Measurements from ENCODE around the gene NUP85.
"Not testable (repeated sequence)": the region's sequence is repeated elsewhere in the genome, so short reads cannot be mapped to it uniquely, and the experiment has no call there.

Gene NUP85

GRCh38 chr17:75269844-75270217, 64.4 kb downstream of the NUP85 start:
- peak in 1 of 2 experiments; percentile 26 for DNase-seq

GRCh38 chr17:75270218-75270965, 64.9 kb downstream of the NUP85 start:
- DNase-seq, result peak; percentile 94

GRCh38 chr17:75270966-75271232, 65.4 kb downstream of the NUP85 start, which contains the start of gene MIF4GD:
Gene MIF4GD, minus strand, starts transcription at chr17:75271231. Its CDS starts 1,036 bp downstream, at chr17:75270195.
- no peak for DNase-seq

GRCh38 chr17:75271233-75271954, 65.9 kb downstream of the NUP85 start:
- peak; percentile 85 to 86 for DNase-seq

GRCh38 chr17:75271955-75272847, 66.7 kb downstream of the NUP85 start:
- DNase-seq, result peak in 1 of 2 experiments; percentile 53

- no peak for DNase-seq
Measured at GRCh38 chr17:75272848-75273184, 67.3 kb downstream of the NUP85 start.

DNA sequence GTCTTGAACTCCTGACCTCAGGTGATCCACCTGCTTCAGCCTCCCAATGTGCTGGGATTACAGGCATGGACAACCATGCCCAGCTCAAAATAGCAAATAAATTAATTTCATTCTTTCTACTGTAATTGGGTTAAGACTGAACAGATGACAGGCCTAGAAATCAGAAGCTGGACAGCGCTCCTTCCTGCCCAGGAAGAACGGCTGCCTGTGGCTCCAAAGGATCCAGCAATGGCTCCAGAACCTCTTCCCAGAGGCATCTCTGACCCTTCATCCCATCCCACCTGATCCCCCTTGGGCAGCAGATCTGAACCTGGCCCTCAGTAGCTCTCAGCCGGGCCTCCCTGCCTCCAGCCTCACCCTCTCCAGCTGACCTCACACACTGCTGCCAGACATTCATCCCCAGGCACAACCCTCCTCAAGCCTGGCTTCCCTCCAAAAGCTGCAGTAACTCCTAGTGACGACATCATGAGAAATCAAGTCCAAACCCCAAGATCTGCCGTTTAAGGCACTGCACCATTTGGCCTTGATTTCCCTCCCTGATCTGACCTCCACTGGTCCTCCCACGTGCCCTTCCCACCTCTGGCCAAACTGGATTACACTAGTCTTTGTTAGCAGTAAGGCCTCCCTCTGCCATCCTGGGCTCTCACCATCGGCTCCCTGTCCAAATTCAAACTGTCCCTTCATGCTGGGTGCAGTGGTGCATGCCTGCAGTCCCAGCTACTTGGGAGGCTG, 68.7 kb downstream of the NUP85 start:
- DNase-seq, result peak in 1 of 2 experiments; percentile 12

DNA sequence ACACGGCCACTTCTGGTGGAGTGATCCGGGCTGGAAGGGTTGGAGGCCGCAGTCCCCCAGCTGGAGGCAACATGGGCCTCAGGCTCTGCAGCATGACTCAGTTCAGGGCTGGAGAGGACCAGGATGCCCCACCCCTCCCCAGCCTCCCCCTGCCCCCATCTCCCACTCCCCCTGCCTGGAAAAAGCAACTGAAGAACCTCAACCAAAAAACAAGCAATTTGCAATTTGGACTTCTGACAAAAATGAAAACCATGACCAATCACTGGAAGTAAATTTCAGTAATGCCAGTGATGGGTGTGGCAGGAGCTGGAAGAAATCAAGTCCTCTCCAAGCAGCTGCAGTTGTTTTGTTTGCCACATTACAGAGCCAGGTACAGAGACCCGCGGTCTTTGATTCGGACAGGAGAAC, 72.2 kb downstream of the NUP85 start:
- no peak for DNase-seq

- not testable (repeated sequence) for DNase-seq
Measured at GRCh38 chr17:75280189-75280588, 74.7 kb downstream of the NUP85 start.

GRCh38 chr17:75285123-75285522, 79.6 kb downstream of the NUP85 start:
- DNase-seq, result no peak
